Prostate gland (tissue), 2 donors: ENCODE results near the gene FUCA2. TPM values are rescaled to one million over a fixed set of nuclear protein-coding genes. Genes with fewer than 3 reads are reported as not detected.

Experiments
- DNase-seq: peaks from one replicate; pipeline ENCODE4 v3.0.0-alpha.2; 2019; ENCODE audit warnings: low spot score
- H3K27ac ChIP-seq, 2 donors: fragments of 200-600 bp; sonication (generic); 2 replicates each; pipeline ENCODE4 v1.5.1; 2017 to 2019
- H3K27me3 ChIP-seq: fragments of 200-600 bp; sonication (generic); replicated peaks from 2 replicates; pipeline ENCODE4 v1.5.1; 2019; ENCODE audit not compliant: insufficient read depth
- H3K36me3 ChIP-seq, 2 donors: fragments of 200-600 bp; sonication (generic); 1 replicate in 1 of 2; 2 replicates in 1 of 2; pipeline versions ENCODE4 v1.5.1 to v1.8.1; 2017 to 2019
- H3K4me1 ChIP-seq: fragments of 200-600 bp; sonication (generic); replicated peaks from 2 replicates; pipeline ENCODE4 v1.5.1; 2019
- H3K4me3 ChIP-seq, 2 donors: fragments of 200-600 bp; sonication (generic); 2 replicates each; pipeline ENCODE4 v1.5.1; 2017 to 2019
- H3K9me3 ChIP-seq: fragments of 200-600 bp; sonication (generic); 2 replicates; pipeline ENCODE4 v1.5.1; 2017
- CTCF ChIP-seq, 4 experiments: fragments of 200-600 bp in 2 of 4; fragments of 450-650 bp in 2 of 4; sonication (generic) in 2 of 4; IDR thresholded peaks; 1 replicate in 3 of 4; 2 replicates in 1 of 4; pipeline ENCODE4 v1.5.1; 2016 to 2019; ENCODE audit warnings: antibody characterized with exemption in 4 of 4, mild to moderate bottlenecking in 2 of 4, moderate library complexity in 2 of 4
- POLR2A ChIP-seq: fragments of 450-650 bp; IDR thresholded peaks from one replicate; pipeline ENCODE4 v1.6.1; 2016; ENCODE audit warnings: antibody characterized with exemption, mild to moderate bottlenecking
- POLR2AphosphoS5 ChIP-seq: sonication (generic); formaldehyde crosslinking; IDR thresholded peaks from one replicate; pipeline ENCODE4 v1.6.1; 2017; ENCODE audit warnings: antibody characterized with exemption
- WGBS: methylation state at CpG from one replicate; pipeline ENCODE4 v1.1.5; 2018; 5-methylcytosine and 5-hydroxymethylcytosine counted together
- intact Hi-C: fragments of 100-400 bp; cut with DNase I; formaldehyde crosslinking; loops from one replicate; pipeline ENCODE4 v1.14.2; 2022
- total RNA-seq, 2 donors: library from RNA; depleted of rRNA; stranded (reverse); fragments of >200 nt; gene quantifications; one replicate each; pipeline ENCODE4 v1.1.0, GENCODE V29; 2016

The FUCA2 gene
- total RNA-seq, 2 donors from 2014 or later: 32.5 to 32.7 TPM

GRCh38 chr6:143490775-143491174 lies 20.7 kb downstream of the FUCA2 start:
- Histone ChIP-seq H3K27ac (no peak overlapping the region), H3K4me1 (no peaks in the 10 kb centered on the region), H3K4me3 (no peak overlapping the region), H3K27me3 (no peaks in the 10 kb centered on the region), H3K36me3 (no peaks in the 10 kb centered on the region), H3K9me3 (no peaks in the 10 kb centered on the region)
- intact Hi-C loops: no loop called here
- WGBS: 90% methylated on average over 8 of the region's 8 CpGs
- DNase-seq: no peak
- TF ChIP-seq POLR2AphosphoS5: no peak

GRCh38 chr6:143490244-143490643 lies 21.3 kb downstream of the FUCA2 start:
- Histone ChIP-seq H3K27ac (no peak overlapping the region), H3K4me1 (no peaks in the 10 kb centered on the region), H3K36me3 (no peaks in the 10 kb centered on the region), H3K27me3 (no peaks in the 10 kb centered on the region), H3K4me3 (no peak overlapping the region), H3K9me3 (no peaks in the 10 kb centered on the region)
- DNase-seq: no peak
- no peak for TF ChIP-seq POLR2A
- TF ChIP-seq CTCF (IDR thresholded peaks at IDR 0.05): no peak
- TF ChIP-seq POLR2AphosphoS5: no peak
- intact Hi-C loops: no loop called here
- 95% methylated on average over 1 of the region's 1 CpG for WGBS

- Histone ChIP-seq H3K36me3 (no peaks in the 10 kb centered on the region), H3K9me3 (no peaks in the 10 kb centered on the region), H3K4me3 (no peak overlapping the region), H3K27ac (no peak overlapping the region), H3K27me3 (no peaks in the 10 kb centered on the region), H3K4me1 (no peaks in the 10 kb centered on the region)
- TF ChIP-seq CTCF (IDR thresholded peaks at IDR 0.05) (no peak), POLR2AphosphoS5 (no peak), POLR2A (no peak)
- intact Hi-C loops: no loop called here
- 73% methylated on average over 3 of the region's 3 CpGs for WGBS
- no peak for DNase-seq
Observed at GRCh38 chr6:143486752-143487151, 24.8 kb downstream of the FUCA2 start.

GRCh38 chr6:143485967-143486366 lies 25.6 kb downstream of the FUCA2 start:
- Histone ChIP-seq H3K9me3 (no peaks in the 10 kb centered on the region), H3K27ac (no peak overlapping the region), H3K4me1 (no peaks in the 10 kb centered on the region), H3K4me3 (no peak overlapping the region), H3K27me3 (no peaks in the 10 kb centered on the region), H3K36me3 (no peaks in the 10 kb centered on the region)
- TF ChIP-seq POLR2A (no peak), POLR2AphosphoS5 (no peak), CTCF (IDR thresholded peaks at IDR 0.05) (no peak)
- DNase-seq: no peak
- WGBS: 81% methylated on average over 2 of the region's 2 CpGs
- intact Hi-C loops: no loop called here

- H3K27me3 ChIP-seq: no peaks in the 10 kb centered on the region
- H3K4me1 ChIP-seq: no peaks in the 10 kb centered on the region
- no peak overlapping the region for H3K4me3 ChIP-seq
- intact Hi-C loops: no loop called here
- DNase-seq: no peak
- no peaks in the 10 kb centered on the region for H3K9me3 ChIP-seq
- H3K27ac ChIP-seq: no peak overlapping the region
- WGBS: 83% methylated on average over 2 of the region's 2 CpGs
- no peak for TF ChIP-seq POLR2AphosphoS5
- no peak for TF ChIP-seq POLR2A
- TF ChIP-seq CTCF (IDR thresholded peaks at IDR 0.05): no peak
- H3K36me3 ChIP-seq: no peaks in the 10 kb centered on the region
Observed at GRCh38 chr6:143482593-143482992, 28.9 kb downstream of the FUCA2 start.
